ENCODE results near the gene CHEK2. TPM values are rescaled to one million over a fixed set of nuclear protein-coding genes. Genes with fewer than 3 reads are reported as not detected.

The CHEK2 gene
- total and polyA plus RNA-seq, 7 donors = 2.8 to 17.4 (median 4.6) TPM

DNA sequence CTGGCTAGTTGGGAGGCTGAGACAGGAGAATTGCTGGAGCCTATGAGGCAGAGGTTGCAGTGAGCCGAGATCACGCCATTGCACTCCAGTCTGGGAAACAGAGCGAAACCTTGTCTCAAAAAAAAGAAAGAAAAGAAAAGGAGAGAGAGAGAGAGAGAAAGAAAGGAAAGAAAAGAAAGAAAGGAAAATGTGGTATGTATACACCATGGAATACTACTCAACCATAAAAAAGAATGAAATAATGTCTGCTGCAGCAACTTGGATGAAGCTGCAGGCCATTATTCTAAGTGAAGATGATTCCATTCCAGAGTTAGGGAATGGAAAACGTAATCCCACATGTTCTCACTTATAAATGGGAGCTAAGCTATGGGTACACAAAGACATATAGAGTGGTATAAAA, 92.8 kb downstream of the CHEK2 start:
- Histone ChIP-seq H3K36me3 (no peaks in the 10 kb centered on the region), H3K27ac (no peak overlapping the region), H3K27me3 (no peaks in the 10 kb centered on the region), H3K9me3 (no peaks in the 10 kb centered on the region), H3K4me1 (no peaks in the 10 kb centered on the region), H3K4me3 (no peak overlapping the region)
- no peak for TF ChIP-seq POLR2AphosphoS5 (IDR thresholded peaks at IDR 0.05)
- no peak for TF ChIP-seq POLR2A (IDR thresholded peaks at IDR 0.05)
- TF ChIP-seq EP300 (IDR thresholded peaks at IDR 0.05) = no peak
- TF ChIP-seq, protein P1, sequence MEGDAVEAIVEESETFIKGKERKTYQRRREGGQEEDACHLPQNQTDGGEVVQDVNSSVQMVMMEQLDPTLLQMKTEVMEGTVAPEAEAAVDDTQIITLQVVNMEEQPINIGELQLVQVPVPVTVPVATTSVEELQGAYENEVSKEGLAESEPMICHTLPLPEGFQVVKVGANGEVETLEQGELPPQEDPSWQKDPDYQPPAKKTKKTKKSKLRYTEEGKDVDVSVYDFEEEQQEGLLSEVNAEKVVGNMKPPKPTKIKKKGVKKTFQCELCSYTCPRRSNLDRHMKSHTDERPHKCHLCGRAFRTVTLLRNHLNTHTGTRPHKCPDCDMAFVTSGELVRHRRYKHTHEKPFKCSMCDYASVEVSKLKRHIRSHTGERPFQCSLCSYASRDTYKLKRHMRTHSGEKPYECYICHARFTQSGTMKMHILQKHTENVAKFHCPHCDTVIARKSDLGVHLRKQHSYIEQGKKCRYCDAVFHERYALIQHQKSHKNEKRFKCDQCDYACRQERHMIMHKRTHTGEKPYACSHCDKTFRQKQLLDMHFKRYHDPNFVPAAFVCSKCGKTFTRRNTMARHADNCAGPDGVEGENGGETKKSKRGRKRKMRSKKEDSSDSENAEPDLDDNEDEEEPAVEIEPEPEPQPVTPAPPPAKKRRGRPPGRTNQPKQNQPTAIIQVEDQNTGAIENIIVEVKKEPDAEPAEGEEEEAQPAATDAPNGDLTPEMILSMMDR (IDR thresholded peaks at IDR 0.05) = no peak
- intact Hi-C loops (cut with DNase I) = no loop called here
- WGBS, 2 donors = 94 to 97% methylated on average over 4 of the region's 4 CpGs
- DNase-seq = no peak

DNA sequence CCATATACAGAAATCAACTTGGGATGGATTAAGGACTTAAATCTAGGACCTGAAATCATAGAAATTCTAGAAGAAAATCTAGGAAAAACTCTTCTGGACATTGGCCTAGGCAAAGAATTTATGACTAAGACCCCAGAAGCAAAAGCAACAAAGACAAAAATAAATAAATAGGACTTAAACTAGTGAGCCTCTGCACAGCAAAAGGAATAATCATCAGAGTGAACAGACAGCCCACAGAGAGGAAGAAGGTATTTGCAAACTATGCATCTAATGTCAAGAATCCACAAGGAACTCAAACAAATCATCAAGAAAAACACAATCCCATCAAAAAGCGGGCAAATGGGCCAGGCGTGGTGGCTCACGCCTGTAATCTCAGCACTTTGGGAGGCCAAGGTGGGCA, 94.4 kb downstream of the CHEK2 start:
- Histone ChIP-seq H3K36me3 (no peaks in the 10 kb centered on the region), H3K4me3 (no peak overlapping the region), H3K4me1 (no peaks in the 10 kb centered on the region), H3K9me3 (no peaks in the 10 kb centered on the region), H3K27me3 (no peaks in the 10 kb centered on the region), H3K27ac (no peak overlapping the region)
- WGBS, 2 donors = 92 to 95% methylated on average over 3 of the region's 3 CpGs
- intact Hi-C loops (cut with DNase I) = no loop called here
- TF ChIP-seq POLR2AphosphoS5 (IDR thresholded peaks at IDR 0.05) (no peak), POLR2A (IDR thresholded peaks at IDR 0.05) (no peak), EP300 (IDR thresholded peaks at IDR 0.05) (no peak)
- TF ChIP-seq, protein P1 (IDR thresholded peaks at IDR 0.05) = no peak
- DNase-seq = no peak

DNA sequence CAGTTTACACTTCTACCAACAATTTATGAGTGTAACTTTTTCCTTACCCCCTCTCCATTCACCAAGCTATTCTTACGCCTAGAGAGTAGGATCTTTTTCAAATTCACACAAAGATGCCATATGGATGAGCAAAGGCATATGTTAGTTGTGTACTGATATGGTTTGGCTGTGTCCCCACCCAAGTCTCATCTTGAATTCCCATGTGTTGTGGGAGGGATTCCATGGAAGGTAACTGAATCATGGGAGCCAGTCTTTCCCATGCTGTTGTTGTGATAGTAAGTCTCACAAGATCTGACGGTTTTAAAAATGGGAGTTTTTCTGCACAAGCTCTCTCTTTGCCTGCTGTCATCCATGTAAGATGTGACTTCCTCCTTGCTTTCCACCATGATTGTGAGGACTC, 102.3 kb downstream of the CHEK2 start:
- Histone ChIP-seq H3K36me3 (no peaks in the 10 kb centered on the region), H3K4me1 (no peaks in the 10 kb centered on the region), H3K9me3 (no peaks in the 10 kb centered on the region), H3K27ac (no peak overlapping the region), H3K27me3 (no peaks in the 10 kb centered on the region), H3K4me3 (no peak overlapping the region)
- WGBS, 2 donors = 95 to 97% methylated on average over 2 of the region's 2 CpGs
- no peak for DNase-seq
- TF ChIP-seq POLR2AphosphoS5 (IDR thresholded peaks at IDR 0.05) (no peak), POLR2A (IDR thresholded peaks at IDR 0.05) (no peak), EP300 (IDR thresholded peaks at IDR 0.05) (no peak)
- TF ChIP-seq, protein P1 (IDR thresholded peaks at IDR 0.05) = no peak
- intact Hi-C loops (cut with DNase I) = no loop called here

Small RNA genes within 50 kb of the gene (small RNA-seq; reads per million reads assigned to genes)
- gene RN7SL162P = 0 reads per million in 3 donors

Other genes with a start within 250 kb of the CHEK2 start
- 100 to 1,000 TPM in 1 of 4 donors, 10 to 100 TPM in 3; 46.1 to 102 (median 63.2) TPM for gene TTC28, start 62.0 kb downstream of the CHEK2 start, total RNA-seq
- 1 to 10 TPM in 2 of 3 donors, under 1 TPM in 1; 0.23 to 4.6 (median 1.8) TPM for gene TTC28, start 62.0 kb downstream of the CHEK2 start, polyA plus RNA-seq
- gene HSCB, start 219 bp upstream of the CHEK2 start, total RNA-seq = 10 to 100 TPM; 29.9 to 67.5 (median 32.5) TPM
- gene HSCB, start 219 bp upstream of the CHEK2 start, polyA plus RNA-seq = 10 to 100 TPM; 16.6 to 28.8 (median 19.5) TPM
- 10 to 100 TPM; 23.9 to 33.2 (median 29.8) TPM for gene CCDC117, start 30.9 kb upstream of the CHEK2 start, total RNA-seq
- gene CCDC117, start 30.9 kb upstream of the CHEK2 start, polyA plus RNA-seq = 10 to 100 TPM in 1 of 3 donors, 1 to 10 TPM in 2; 9.6 to 10.4 (median 9.6) TPM
- 100 to 1,000 TPM in 2 of 4 donors, 10 to 100 TPM in 2; 76.7 to 126 (median 106) TPM for gene XBP1, start 58.7 kb upstream of the CHEK2 start, total RNA-seq
- gene XBP1, start 58.7 kb upstream of the CHEK2 start, polyA plus RNA-seq = 100 to 1,000 TPM in 2 of 3 donors, 10 to 100 TPM in 1; 87.6 to 134 (median 106) TPM
- 10 to 100 TPM in 2 of 4 donors, 1 to 10 TPM in 2; 8.9 to 13.6 (median 9.7) TPM for gene ZNRF3, start 141.8 kb upstream of the CHEK2 start, total RNA-seq
- gene ZNRF3, start 141.8 kb upstream of the CHEK2 start, polyA plus RNA-seq = 1 to 10 TPM in 1 of 3 donors, under 1 TPM in 2; 0.23 to 3.9 (median 0.60) TPM

Data from sigmoid colon (tissue), 7 donors.